CD4-positive, alpha-beta T cell treated with Interleukin-4 for 1 hour (primary cell): Measurements from ENCODE around the gene HELZ2.

ENCODE experiments used
- DNase-seq, 2 donors: peaks; one replicate each; pipeline ENCODE4 v3.0.0-alpha.2; 2020 to 2022

Gene HELZ2

DNA sequence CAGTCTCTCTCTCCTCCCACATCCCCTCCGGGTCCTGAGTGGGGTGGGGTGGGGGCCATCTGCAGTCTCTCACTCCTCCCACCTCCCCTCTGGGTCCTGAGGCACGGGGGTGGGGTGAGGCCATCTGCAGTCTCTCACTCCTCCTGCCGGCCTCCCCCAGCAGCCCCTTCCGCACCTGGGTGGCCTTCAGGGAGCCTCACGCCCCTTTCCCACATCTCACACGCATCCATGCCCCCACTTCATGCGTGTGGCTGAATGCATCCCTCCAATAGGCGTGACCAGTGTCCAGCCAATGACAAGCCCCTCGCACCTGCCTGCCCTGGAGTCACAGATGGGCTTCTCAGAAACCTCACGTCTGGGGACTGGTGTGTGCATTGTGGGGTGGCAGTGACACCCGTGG lies 25.5 kb downstream of the HELZ2 start:
- DNase-seq: no peak

DNA sequence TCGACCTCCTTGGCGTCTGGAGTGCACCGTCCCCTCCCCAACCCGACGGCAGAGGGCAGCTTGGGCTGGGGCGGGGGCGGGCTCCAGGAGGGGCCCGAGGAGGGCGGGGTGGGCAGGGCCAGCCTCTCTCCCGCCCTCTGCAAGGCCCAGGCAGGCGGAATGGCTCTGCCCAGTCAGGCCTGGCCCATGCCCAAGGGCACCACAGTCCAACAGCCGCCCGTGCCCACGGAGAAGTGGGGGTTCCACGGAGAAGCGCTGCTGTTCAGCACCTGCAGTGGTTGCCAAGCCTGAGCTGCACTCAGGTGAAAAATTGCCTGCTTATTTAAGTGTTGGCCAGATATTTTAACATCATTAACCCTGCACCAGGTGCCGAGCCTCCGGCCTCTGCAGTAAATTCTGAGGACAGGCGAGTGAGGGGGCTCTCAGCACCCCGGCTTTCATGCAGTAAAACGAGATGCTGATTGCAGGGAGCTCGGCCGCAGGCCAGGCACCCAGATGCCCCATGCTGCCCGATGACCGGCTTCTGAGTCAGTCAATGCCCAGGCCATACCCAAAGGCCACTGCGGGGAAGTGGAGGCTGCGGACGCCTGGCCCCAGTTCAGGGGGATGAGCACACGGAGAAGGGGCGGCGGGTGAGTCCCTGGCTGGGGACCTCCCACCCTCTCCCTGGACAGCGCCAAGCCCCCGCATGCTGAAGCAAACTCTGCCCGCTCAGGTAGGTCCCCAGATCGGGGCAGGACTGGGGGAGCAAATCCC lies 26.1 kb downstream of the HELZ2 start, which contains the start of gene SRMS:
SRMS (minus strand) TSS at position 25 of the 756 bp plus-strand sequence. CDS start 286 bp downstream, outside the sequence.
- DNase-seq: no peak

DNA sequence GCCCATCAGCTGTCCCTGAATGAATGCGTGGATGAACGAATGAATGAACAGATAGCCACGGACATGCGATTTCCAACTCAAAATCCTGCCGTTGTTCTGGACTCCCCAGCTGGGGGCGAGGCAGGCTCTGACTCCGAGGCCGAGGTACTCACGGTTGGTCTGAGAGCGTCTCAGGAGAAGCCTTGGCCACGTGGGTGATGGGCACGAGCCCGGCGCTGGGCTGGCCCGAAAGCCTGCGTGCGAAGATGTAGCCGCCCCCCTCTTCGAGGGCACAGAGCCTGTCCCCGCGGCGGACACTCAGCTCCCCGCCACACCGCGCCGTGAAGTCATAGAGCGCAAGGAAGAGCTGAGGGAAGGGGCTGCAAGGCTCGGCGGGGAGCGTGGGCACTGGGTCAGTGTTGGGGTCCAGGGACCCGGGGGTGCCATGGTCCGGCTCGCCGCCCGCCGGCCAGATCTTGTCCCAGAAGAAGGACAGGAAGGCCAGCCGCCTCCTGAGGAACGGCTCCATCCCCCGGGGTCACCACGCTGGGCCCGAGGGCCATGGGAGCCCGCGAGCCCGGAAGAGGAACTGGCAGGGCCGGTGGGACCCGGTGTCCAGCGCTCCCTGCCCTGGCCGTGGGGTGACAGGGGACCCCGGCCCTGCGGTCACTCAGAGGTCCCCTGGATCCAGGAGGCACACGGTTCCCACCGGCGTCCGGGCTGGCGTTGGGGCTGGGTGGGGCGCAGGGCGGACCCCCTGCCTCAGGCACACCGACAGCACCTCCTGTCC lies 26.9 kb downstream of the HELZ2 start:
- no peak for DNase-seq

DNA sequence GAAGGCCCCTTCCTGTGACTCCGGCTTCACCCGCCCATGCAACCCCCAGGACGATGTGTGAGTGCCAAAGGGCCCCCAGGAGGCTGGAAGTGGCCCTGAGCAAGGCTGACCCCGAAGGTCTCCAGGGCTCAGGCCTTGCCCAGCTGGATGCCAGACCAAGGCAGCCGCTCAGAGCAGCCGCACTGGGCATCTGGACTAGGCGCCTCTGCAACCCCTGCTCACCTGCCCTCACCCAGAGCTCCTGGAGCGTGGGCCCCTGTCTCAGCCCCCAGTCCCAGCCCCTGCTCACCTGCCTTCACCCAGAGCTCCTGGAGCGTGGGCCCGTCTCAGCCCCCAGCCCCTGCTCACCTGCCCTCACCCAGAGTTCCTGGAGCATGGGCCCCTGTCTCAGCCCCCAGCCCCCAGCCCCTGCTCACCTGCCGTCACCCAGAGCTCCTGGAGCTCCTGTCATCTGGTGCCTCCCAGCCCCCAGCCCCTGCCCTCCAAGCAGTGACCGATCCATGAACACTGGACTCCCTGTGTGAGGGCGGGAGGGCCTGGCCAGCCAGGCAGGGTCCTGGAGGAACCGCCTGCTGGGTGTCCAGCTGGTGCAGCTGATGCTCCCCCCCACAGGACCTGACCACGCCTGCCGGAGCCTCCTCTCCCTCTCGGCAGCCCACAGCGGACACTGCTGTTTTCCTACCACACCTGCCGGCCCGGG lies 27.6 kb downstream of the HELZ2 start:
- no peak for DNase-seq

DNA sequence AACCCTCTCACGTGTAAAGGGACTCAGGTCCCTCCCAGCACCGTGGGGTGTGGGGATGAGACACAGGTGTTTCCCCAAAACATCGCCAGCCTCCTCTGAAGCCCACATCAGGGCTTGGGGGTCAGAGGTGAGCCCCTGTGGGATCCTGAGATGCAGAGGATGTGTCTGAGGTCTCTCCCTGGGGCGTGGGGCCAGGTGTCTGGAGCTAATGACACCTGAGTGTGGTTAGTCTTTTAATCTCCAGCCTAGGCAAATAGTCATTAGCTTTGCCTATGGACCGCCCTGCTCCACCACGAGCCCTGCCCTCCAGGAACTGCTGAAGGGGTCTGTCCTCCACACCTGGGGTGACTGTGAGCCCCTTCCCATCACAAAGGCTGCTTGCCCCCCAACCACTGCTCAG lies 28.2 kb downstream of the HELZ2 start:
- DNase-seq: no peak

DNA sequence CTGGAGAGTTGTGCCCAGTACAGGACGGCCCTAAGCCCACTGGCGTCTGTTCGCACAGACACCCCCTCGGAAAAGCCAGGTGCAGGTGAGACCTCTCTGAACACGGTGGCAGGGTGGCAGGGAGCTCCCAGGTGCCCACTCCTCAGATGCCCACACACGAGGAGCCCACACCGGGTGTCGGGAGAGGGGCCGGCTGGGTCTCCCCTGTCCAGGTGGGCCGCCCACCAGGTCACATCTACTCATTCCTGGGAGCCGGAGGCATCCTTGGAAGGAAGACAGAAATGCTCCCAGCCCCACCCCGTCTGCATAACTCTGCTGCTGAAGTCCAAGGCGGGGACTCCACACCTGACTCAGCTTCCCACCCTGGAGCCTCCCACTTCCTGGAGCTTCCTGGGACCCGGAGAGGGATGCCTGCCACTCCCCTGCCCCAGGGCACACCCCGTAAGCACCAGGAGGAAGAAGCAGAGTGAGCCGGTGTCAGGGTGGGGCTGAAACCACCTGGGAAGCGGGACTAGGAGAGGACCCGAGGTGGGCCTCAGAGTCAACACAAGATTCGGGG lies 29.0 kb downstream of the HELZ2 start:
- no peak for DNase-seq

DNA sequence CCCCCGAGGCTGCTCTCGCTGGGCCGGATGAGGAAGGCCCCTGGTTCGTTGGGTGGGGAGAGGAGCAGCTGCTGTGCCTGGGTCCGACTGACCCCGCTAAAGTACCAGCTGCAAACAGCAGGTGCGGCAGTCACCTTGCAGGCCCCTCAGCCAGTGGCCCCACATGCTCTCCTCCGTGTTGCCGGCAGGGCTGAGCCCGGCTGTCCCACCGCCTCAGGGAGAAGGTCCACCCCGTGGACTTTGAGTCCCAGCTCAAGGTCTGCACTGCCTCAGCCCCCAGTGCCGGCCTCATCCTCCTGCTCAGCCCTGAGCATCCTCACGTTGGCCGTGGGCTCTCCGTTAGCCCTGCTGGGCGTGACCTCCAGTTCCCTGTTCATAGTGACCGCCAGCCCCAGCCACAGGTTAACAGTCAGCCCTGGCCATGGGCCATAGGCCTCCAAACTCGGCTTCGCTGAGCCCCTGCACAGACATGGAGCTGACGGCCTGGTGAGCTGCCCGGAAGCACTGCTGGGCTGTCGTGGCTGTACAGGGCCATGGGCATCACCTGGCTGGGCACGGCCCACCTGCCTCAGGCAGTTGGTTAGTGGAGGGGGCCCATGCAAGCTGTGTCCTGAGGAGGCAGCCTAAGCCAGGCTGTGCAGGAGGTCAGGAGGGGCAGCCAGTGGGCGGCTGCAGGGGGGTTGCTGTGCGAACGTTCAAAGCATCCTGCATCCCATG lies 29.6 kb downstream of the HELZ2 start:
- no peak for DNase-seq

DNA sequence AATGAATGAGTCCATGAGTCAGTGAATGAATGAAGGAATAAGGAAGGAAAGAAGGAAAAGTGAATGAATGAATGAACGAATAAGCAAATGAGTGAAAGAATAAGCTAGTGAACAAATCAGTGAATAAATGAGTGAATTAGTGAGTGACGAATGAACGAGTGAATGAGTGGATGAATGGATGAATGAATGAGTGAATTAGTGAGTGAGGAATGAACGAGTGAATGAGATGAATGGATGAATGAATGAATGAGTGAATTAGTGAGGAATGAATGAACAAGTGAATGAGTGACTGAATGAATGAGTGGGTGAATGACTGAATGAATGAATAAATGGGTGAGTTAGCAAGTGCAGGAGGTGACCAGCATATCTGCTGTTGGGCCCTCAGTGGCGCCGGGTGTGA lies 30.3 kb downstream of the HELZ2 start:
- no peak for DNase-seq

DNA sequence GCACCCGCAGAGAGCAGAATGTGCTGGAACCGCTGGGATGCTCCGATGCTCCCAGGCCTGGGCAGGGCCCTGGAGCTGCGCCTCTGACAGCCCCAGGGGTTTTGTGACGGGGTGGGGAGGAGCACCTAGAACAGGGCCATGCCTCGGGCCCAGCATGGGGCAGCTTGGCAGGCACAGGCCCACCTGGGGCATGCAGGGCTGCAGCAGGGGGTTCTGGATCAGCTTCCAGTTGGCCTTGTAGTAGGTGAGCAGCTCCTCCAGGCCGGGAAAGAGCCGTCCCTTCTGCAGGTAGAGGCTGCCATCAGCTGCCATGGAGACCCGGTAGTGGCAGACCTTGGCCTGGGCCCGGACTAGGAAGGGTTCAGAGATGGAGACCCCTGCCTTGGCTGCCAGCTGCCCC lies 30.9 kb downstream of the HELZ2 start:
- DNase-seq: no peak

DNA sequence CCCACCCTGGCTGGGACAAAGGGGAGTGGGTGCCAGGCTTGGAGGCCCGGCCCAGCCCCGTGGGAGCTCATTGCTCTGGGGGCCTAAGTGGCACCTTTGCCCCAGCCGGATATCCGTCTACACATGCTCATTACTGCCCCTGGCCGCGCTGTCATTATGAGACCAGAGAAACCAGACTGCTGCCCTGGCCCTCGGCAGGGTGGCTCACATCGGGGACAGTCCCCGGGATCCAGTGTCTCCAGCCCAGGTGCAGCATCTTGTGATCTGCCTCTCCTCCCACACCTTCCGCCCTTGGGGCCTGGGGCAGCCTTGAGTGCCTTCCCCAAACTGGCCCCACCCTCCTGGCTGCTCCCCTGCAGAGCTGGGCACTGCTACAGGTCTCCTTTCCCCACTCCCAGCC lies 31.3 kb downstream of the HELZ2 start:
- peak in 1 of 2 donors; percentile 35 for DNase-seq

DNA sequence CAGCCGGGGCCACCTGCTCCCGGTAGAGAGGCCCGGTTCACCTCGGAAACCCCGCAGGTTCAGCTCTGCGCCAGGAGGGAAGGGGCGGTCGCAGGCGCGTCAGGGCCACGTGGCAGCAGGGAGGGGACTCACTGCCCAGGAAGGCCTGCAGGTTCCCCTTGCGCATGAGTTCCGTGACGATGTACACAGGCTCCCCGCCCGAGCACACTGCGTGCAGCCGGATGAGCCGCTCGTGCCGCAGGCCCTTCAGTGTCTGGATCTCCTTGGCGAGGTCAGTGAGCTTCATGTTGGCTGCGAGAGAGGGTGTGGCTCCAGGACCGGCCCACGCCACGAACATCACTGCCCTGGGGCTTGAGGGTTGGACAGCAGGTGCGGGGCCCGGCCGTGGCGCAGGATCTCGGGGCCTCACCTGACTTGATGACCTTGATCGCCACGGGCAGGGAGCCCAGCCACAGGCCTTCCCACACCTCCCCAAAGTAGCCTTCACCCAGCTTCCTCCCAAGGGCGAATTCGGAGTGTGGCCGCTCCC lies 31.9 kb downstream of the HELZ2 start:
- DNase-seq: no peak

DNA sequence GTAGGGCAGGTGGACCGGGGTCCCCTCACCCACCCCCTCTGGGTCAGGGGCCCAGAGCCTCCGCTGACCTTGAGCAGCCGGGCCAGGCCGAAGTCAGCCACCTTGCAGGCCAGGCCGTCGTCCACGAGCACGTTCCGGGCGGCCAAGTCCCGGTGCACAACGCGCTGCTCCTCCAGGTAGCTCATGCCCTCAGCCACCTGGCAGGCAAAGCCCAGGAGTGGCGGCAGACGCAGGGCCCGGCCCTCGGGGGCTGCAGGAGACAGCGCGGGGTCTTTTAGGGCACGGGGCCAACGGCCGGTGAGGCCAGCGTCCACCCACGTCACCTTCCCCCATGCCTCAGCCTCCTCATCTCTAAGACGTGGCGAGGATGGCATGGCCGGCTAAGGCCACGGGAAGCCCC lies 32.7 kb downstream of the HELZ2 start:
- DNase-seq: no peak

DNA sequence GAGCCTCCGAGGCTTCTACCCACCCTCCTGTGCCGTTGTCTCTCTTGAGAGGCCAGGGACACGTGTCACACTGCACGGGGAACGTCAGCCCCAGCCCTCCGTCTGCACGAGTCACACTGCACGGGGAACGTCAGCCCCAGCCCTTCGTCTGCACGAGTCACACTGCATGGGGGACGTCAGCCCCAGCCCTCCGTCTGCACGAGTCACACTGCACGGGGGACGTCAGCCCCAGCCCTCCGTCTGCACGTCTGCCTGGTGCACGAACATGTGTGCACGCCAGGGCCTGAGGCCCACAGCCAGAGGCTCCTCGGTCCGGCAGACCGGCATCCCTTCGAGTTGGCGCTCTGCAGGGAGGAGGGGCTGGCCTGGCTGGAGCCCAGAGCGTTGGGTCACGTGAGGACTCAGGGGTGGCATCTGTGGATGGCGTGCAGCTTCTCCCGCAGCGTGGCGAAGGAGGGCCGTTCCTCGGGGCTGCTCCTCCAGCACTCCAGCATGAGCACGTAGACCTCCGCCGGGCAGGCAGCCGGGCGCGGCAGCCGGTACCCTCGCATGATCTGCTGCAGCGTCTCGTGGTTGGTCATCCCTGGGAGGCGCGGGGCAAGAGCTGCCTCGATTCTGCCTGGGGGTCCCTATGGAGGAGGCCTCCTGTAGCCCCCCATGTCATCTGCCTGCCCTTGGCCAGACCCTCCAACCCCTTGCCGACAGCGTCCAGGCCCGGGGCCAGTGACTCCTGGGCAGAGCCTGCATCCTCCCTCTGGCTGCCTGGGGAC lies 33.4 kb downstream of the HELZ2 start:
- DNase-seq: no peak

DNA sequence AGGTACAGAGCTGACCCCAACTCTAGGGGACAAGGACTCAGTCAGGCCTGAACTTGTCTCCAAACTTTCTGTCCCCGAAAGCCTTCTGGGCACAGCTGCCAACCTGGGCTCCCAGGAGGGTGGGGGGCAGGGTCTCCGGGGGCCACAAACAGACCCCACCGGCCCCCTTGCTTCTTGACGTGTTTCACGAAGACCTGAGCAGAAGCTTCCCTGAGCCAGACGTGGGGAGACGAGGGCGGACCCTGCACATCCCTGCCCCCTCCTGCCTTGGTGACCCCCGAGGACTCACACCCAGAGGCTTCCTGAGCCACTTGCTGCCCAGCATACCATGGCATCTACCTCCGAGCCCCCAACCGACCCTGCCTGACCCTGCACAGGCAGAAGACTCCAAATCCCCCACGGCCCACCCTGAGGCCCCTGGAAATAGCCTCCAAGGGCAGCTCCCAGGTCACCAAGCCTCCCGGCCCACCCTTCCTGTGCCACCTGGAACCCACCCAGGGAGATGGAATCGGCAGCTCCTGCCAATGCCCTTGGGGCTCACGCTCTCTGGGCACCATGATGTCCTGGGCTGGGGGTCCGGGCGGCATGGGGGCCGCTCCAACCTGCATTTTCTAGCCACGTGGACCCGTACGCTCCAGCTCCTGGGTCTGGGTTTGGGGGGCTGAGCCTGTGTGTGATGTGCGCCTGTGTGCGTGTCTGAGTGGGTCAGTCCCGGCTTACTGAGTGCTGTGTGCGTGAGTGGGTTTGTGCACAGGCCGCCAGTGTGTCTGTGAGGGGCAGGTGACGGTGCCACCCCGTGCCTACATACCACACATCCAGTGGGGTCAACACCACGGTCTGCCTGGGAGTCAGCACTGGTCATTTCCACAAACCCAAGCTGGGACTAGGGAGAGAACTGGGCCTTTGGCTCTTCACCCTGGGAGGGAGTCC lies 34.3 kb downstream of the HELZ2 start:
- no peak for DNase-seq

DNA sequence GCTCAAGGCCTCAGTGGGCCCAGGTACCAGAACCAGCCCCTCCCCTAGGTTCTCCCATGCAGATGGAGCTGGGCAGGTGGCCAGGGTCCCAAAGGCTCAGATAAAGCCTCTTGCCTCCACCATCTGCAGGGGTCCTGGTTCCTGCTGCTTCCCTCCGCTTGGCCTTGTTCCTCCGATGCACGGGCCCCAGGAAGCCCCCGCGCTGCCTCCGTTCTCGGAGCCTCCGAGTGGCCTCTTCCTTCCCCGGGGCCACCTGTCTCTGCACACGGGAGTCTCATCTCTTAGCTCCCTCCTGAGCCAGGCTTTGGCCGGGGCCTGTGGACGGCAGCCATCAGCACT lies 35.0 kb downstream of the HELZ2 start:
- DNase-seq: no peak

DNA sequence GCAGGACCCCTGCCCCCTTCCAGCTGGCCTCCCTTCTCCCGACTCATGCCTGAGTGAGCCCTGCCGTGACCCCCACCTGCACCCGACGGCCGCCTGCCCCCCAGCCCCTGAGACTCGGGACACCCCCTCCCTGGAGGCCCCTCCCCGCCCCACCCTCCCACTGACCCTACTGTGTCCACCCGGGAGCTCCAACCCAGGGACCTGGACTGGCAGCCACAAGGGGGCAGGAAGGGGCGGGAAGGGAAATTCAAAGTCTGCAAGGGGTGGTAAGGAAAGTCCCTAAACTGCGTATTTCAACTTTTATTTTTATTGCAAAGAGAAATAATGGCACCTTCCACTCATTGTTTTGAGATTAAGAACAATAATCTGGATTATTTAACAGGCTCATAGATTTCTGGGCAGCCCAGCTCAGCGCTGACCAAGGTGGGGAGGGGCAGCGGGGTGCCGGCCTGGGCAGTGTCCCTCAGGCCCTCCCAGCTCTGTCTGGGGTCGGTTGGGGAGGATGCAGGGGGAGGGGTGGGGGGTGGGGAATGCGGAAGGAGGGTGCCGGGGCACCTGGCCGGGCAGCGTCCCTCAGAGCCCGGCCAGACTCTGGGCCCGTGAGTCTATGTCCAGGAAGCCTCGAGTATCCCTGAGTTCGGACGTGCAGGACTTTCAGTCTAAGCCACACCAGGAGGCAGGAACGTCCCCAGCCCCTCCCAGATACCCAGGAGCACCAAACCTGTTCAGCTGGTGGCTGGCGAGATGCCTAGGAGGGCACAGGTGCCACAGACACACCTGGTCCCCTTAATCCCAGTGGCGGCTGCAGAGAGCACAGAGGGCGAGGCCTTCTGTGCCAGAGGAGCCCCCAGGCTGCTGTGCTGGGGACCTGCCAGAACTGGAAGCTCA lies 35.6 kb downstream of the HELZ2 start:
- DNase-seq: peak; percentile 57 to 68

DNA sequence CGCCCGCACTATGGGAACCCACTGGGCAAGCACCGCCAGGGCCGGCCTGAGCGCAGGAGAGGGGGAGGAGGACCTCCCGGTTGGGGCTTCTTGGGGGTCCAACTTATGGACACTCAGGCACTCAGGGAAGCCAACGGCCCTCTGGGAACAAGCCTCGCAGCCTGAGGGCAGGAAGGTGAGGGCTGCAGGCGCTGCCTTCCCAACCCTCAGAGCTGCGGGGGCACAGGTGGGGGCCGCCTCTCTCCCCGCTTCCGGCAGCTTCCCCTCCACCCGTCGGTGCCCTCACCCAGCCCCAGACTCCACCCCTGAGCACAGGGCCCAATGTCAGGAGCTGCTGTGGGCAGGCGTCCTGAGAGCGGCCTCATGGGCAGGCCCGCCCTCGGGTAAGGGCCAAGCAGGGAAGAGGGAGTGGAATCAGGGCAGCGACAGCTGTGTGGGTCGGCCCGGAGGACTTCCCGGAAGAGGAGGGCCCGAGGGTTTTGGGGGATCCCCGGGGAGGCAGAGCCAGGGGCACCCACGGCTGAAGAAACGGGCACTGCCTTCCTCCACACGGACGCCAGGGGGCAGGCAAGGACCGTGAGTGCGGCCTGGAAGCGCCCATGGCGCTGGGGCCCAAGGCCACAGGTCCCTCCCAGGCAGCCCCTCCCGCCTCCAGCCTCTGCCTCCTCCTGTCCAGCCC lies 36.4 kb downstream of the HELZ2 start:
- DNase-seq: peak; percentile 97

DNA sequence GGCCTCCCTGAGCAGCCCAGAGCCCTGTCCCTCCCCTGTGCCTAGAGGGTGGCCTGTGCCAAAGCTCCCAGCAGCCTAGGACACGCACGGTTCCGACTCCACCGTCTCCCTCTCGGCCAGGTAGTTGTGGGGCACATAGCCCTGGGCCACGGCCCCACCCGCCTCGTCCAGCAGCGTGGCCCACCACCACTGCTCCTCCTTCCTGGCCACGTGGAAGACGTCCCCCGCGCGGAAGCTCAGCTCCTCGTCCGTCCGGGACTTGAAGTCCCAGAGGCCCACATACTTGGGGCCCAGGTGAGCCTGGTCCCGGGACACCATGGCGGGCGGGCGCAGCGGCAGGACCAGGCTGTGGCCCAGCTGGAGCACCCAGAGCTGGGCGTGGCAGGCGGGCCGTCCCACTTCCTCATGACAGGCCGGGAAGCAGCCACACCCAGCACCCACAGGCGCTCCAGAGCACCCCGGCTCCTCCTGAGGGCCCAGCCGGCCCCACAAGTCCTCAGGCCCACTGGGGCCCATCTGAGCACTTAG lies 37.0 kb downstream of the HELZ2 start, which contains the start of gene PTK6:
PTK6 (minus strand) TSS at position 380 of the 528 bp plus-strand sequence; CDS start at position 318, 62 bp downstream.
- peak in 1 of 2 donors; percentile 48 for DNase-seq
